ENCODE measurements around the gene SEC63.
"Not testable (repeated sequence)": the region's sequence is repeated elsewhere in the genome, so short reads cannot be mapped to it uniquely, and the experiment has no call there.

DNA sequence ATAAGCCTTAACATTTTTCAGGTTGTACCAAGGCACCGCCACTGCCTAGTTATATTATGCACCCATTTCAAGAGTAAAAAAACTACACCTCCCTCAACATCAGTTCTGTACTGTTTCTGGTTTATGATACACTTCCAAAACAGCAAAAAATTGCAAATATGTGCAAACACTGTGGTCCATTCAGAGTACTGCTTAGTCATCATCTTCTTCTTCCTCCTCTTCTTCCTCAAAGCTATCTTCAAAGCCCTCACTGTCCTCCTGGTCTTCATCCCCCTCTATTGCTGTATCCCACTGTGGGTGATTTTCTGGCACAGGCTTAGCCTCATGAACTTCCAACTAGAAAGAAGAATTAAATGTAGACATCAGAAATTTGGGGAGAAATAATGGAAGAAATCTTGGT is 86.5 kb downstream of the SEC63 start:
- not testable (repeated sequence) for TF ChIP-seq POLR2A (IDR thresholded peaks at IDR 0.05; ENCODE audit: low read depth, low read length); POLR2AphosphoS5 (IDR thresholded peaks at IDR 0.05; ENCODE audit: low read depth, low read length); SPI1 (IDR thresholded peaks at IDR 0.05; ENCODE audit: low read depth, low read length); PAX5 (IDR thresholded peaks at IDR 0.05; ENCODE audit: insufficient read depth, low read length, severe bottlenecking)
